Tibial nerve (tissue), 4 donors: ENCODE data around the gene CD81. TPM values are rescaled to one million over a fixed set of nuclear protein-coding genes. Genes with fewer than 3 reads are reported as not detected.
A peak's percentile ranks its signal among the peaks of the same experiment; 100 is the strongest.

Experiments used
- DNase-seq, 2 donors: peaks; one replicate each; pipeline ENCODE4 v3.0.0-alpha.2; 2019; ENCODE audit warnings: low spot score in 2 of 2
- H3K27ac ChIP-seq, 4 donors: fragments of 200-600 bp; sonication (generic) in 3 of 4; one replicate each; pipeline ENCODE4 v1.5.1; 2017 to 2019; ENCODE audit warnings: mild to moderate bottlenecking in 1 of 4
- H3K27me3 ChIP-seq, 2 donors: fragments of 200-600 bp; sonication (generic) in 1 of 2; one replicate each; pipeline versions ENCODE4 v1.5.1 to v1.6.0; 2017 to 2019
- H3K36me3 ChIP-seq, 3 donors: fragments of 200-600 bp; sonication (generic); one replicate each; pipeline ENCODE4 v1.5.1; 2018 to 2019
- H3K4me1 ChIP-seq, 4 donors: fragments of 200-600 bp; sonication (generic) in 3 of 4; one replicate each; pipeline ENCODE4 v1.5.1; 2017 to 2019
- H3K4me3 ChIP-seq, 4 donors: fragments of 200-600 bp; sonication (generic) in 3 of 4; one replicate each; pipeline ENCODE4 v1.5.1; 2017 to 2019; ENCODE audit warnings: mild to moderate bottlenecking in 1 of 4, moderate library complexity in 1 of 4
- H3K9me3 ChIP-seq, 4 donors: fragments of 200-600 bp; sonication (generic) in 3 of 4; one replicate each; pipeline ENCODE4 v1.5.1; 2017 to 2019
- EP300 ChIP-seq, 2 donors: sonication (generic); formaldehyde crosslinking; IDR thresholded peaks; one replicate each; pipeline ENCODE4 v1.6.1; 2017; ENCODE audit warnings: antibody characterized with exemption in 2 of 2, mild to moderate bottlenecking in 1 of 2
- POLR2A ChIP-seq, 2 donors: fragments of 450-650 bp; IDR thresholded peaks; one replicate each; pipeline ENCODE4 v1.6.1; 2017; ENCODE audit warnings: antibody characterized with exemption in 2 of 2, mild to moderate bottlenecking in 2 of 2, moderate library complexity in 2 of 2
- WGBS, 2 donors: methylation state at CpG; one replicate each; pipeline ENCODE4 v1.1.5; 2018; 5-methylcytosine and 5-hydroxymethylcytosine counted together
- total RNA-seq, 4 donors: library from RNA; depleted of rRNA; stranded (reverse); fragments of >200 nt; gene quantifications; one replicate each; pipeline ENCODE4 v1.1.0, GENCODE V29; 2016
- TF ChIP-seq, protein P1 (sequence below), 5 experiments: fragments of 200-600 bp in 3 of 5; fragments of 450-650 bp in 2 of 5; sonication (generic) in 3 of 5; IDR thresholded peaks; one replicate each; pipeline ENCODE4 v1.5.1; 2016 to 2019; ENCODE audit warnings: antibody characterized with exemption in 5 of 5, mild to moderate bottlenecking in 3 of 5, moderate library complexity in 2 of 5

CD81 gene
- total RNA-seq, 4 donors from 2014 or later: 650 to 822 (median 674) TPM

DNA sequence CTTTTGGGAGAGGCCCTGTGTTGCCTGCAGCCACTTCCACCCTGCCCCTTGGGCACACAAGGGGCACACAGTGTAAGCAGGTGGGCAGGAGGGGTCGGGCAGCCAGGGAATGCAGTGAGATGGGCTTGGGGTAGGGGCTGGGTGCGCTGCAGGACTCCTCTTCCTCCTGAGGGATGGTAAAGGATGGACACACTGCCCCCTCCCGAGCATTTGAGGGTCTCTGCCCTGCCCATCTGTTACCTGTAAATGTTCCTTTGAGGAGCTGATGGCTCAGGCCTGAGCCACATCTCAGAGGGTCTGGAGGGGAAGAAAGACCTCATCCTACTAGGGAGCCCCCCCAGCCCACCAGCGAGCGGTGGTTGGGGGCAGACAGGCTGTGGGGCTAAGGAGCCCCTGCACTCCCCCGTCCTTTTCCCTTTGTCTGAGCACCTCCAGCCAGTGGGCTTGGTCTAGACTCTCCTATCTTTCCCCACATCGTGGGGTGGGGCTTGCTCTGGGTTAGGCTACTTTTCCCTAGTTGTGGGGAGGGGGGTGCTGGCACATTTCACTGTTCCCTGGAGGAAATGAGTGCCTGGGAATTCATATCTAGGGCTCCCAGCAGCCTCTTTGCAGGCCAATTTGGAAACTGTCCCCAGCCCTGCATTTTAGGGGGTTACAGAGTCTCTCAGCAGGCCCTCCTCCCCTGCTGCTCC lies 21.7 kb downstream of the CD81 start:
- H3K36me3 ChIP-seq: peaks cover 0 to 74% (median 24%) of the 10 kb centered on the region in 3 donors
- H3K27ac ChIP-seq: peak overlapping the region; percentile 95 to 100 (median 97)
- H3K27me3 ChIP-seq: no peaks in the 10 kb centered on the region
- DNase-seq: no peak
- H3K4me1 ChIP-seq: peaks cover 0 to 48% (median 24%) of the 10 kb centered on the region in 4 donors
- TF ChIP-seq POLR2A (IDR thresholded peaks at IDR 0.05) (no peak), EP300 (IDR thresholded peaks at IDR 0.05) (no peak)
- TF ChIP-seq, protein P1, sequence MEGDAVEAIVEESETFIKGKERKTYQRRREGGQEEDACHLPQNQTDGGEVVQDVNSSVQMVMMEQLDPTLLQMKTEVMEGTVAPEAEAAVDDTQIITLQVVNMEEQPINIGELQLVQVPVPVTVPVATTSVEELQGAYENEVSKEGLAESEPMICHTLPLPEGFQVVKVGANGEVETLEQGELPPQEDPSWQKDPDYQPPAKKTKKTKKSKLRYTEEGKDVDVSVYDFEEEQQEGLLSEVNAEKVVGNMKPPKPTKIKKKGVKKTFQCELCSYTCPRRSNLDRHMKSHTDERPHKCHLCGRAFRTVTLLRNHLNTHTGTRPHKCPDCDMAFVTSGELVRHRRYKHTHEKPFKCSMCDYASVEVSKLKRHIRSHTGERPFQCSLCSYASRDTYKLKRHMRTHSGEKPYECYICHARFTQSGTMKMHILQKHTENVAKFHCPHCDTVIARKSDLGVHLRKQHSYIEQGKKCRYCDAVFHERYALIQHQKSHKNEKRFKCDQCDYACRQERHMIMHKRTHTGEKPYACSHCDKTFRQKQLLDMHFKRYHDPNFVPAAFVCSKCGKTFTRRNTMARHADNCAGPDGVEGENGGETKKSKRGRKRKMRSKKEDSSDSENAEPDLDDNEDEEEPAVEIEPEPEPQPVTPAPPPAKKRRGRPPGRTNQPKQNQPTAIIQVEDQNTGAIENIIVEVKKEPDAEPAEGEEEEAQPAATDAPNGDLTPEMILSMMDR (IDR thresholded peaks at IDR 0.05): no peak
- no peak overlapping the region for H3K4me3 ChIP-seq
- WGBS, 2 donors: 45 to 47% methylated on average over 5 to 7 of the region's 7 CpGs
- H3K9me3 ChIP-seq: no peaks in the 10 kb centered on the region

DNA sequence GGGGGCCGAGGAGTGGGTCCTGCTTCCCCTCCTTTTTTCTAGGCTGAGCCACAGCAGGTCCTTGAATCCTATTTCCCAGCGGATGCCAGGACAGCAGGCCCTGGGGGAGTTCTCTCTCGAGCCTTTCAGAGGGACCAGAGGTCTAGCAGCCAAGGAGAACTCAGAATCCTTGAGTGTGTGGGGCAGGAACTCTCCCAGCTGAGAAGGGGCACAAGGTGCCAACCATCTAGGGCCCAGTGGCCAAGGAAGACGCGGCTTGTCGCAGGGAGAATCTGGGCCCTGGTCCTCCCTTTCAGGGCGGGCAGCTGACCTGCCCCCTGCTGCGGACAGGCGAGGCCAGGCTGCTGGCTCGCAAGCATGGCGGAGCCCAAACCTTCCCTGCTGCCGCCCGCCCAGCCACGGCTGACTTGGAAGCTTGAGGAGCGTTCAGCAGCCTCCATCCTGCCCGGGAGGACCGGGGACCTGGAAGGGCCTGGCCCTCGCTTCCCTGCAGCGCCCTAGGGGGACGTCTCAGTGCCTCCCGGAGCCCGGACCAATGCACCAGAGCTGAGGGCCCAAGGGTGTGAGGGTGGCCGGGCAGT lies 22.5 kb downstream of the CD81 start:
- peaks cover 0 to 40% (median 24%) of the 10 kb centered on the region in 4 donors for H3K4me1 ChIP-seq
- TF ChIP-seq, protein P1 (IDR thresholded peaks at IDR 0.05): no peak
- no peak for TF ChIP-seq EP300 (IDR thresholded peaks at IDR 0.05)
- no peak for TF ChIP-seq POLR2A (IDR thresholded peaks at IDR 0.05)
- H3K27ac ChIP-seq: peak overlapping the region; percentile 95 to 100 (median 97)
- peaks cover 0 to 74% (median 19%) of the 10 kb centered on the region in 3 donors for H3K36me3 ChIP-seq
- no peaks in the 10 kb centered on the region for H3K9me3 ChIP-seq
- no peaks in the 10 kb centered on the region for H3K27me3 ChIP-seq
- H3K4me3 ChIP-seq: peak overlapping the region; percentile 64 to 80 (median 64)
- DNase-seq: no peak
- 18 to 41% methylated on average over 3 to 8 of the region's 23 CpGs for WGBS, 2 donors

DNA sequence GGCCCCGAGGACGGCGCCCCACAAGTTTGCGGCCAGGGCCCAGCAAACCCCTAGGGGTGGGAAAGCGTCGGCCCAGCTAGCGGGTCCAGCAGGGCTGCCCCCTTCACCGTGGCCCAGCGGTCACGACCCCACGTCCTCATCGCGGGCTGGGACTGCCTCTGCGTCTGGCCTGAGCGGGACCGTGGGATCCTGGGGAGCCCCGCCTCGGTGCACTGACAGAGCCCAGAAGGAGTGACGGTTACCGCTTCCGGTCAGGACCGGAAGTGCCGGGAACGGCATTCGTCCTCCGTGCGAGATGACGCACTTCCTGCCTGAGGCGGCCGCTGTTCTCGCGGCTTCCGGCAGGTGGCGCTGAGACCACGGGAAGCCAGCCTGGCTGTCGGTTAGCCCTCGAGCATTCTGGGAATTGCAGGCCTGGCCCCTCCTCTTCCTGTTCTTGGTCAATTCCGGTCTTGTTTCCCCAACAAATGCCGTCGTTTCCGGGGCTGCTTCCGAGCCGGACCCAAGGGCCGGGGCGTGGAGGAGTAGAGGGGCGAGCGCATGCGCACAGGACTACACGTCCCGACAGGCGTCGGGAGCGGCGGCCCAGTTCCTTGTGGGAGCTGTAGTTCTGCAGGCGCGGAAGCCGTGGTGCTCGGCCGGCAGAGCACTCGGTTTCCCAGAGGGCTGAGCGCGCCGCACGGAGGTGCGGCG lies 23.1 kb downstream of the CD81 start, which contains the start of gene TSSC4:
TSSC4 (plus strand) TSS at position 682 of the 693 bp plus-strand sequence. CDS start 1,884 bp downstream, outside the sequence.
- Histone ChIP-seq H3K9me3 (no peaks in the 10 kb centered on the region), H3K4me3 (peak within 1 kb of the TSS; percentile 64 to 100 (median 72)), H3K27me3 (no peaks in the 10 kb centered on the region), H3K27ac (peak within 1 kb of the TSS; percentile 95 to 100 (median 97)), H3K4me1 (peaks cover 0 to 36% (median 24%) of the 10 kb centered on the region in 4 donors), H3K36me3 (peaks cover 0 to 74% (median 19%) of the 10 kb centered on the region in 3 donors)
- DNase-seq: peak; percentile 99
- TF ChIP-seq EP300 (IDR thresholded peaks at IDR 0.05): peak; percentile 97 to 99
- TF ChIP-seq, protein P1 (IDR thresholded peaks at IDR 0.05): peak; percentile 93 to 100 (median 99)
- peak; percentile 46 to 85 for TF ChIP-seq POLR2A (IDR thresholded peaks at IDR 0.05)
- WGBS, 2 donors: 0 to 1% methylated on average over 26 to 57 of the region's 66 CpGs

DNA sequence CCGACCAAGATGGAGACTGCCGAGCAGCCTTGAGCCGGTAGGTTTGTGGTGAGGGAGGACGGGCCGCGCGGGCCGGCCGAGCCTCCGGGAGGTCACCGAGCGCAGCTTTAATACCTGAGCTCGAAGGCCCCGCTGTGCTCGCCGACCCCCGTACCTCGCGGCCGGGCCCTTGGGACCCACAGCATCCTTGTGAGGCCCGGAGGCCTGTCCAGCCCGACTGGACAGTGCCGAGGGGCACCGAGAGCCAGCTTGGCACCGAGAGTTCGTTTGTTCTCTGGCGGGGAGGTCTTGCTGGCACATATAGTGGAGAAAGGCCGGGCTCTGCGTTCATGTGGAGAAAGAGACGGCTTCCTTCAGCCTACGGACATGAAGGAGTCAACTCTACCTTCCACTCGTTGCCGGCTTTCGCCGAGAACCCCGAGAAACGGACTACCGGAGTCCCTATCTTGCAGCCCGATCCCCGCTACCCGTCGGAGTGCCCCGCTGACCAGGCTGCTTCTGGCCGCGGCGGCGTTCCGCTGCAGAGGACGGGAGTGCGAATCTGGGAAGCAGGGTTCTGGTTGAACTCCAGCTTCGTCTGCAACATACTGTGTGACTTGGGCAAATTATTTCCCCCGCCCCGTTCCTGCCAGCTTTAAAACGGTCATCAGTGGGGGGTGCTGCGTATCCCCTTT lies 23.8 kb downstream of the CD81 start:
- Histone ChIP-seq H3K27me3 (no peaks in the 10 kb centered on the region), H3K27ac (peak overlapping the region; percentile 37 to 96 (median 90)), H3K9me3 (no peaks in the 10 kb centered on the region), H3K4me1 (peaks cover 0 to 36% (median 24%) of the 10 kb centered on the region in 4 donors), H3K36me3 (peaks cover 0 to 72% (median 13%) of the 10 kb centered on the region in 3 donors), H3K4me3 (peak overlapping the region; percentile 64 to 100 (median 72))
- TF ChIP-seq, protein P1 (IDR thresholded peaks at IDR 0.05): no peak
- TF ChIP-seq EP300 (IDR thresholded peaks at IDR 0.05) (no peak), POLR2A (IDR thresholded peaks at IDR 0.05) (no peak)
- no peak for DNase-seq
- 0 to 1% methylated on average over 27 to 32 of the region's 55 CpGs for WGBS, 2 donors
